Measurements from ENCODE around the gene ARHGAP15.

- TF ChIP-seq CTCF (IDR thresholded peaks at IDR 0.05) (no peak), POLR2A (IDR thresholded peaks at IDR 0.05) (no peak)
Measured at GRCh38 chr2:143398781-143399180, 269.6 kb downstream of the ARHGAP15 start.
